ENCODE data around the gene SDC4. TPM values are rescaled to one million over a fixed set of nuclear protein-coding genes. Genes with fewer than 3 reads are reported as not detected.

SDC4 gene
- total and polyA plus RNA-seq, 9 of the 15 experiments (the other 6 are each of a cell fraction or from before 2014, with no cell fraction given): 2.1 to 10.7 (median 6.3) TPM

DNA sequence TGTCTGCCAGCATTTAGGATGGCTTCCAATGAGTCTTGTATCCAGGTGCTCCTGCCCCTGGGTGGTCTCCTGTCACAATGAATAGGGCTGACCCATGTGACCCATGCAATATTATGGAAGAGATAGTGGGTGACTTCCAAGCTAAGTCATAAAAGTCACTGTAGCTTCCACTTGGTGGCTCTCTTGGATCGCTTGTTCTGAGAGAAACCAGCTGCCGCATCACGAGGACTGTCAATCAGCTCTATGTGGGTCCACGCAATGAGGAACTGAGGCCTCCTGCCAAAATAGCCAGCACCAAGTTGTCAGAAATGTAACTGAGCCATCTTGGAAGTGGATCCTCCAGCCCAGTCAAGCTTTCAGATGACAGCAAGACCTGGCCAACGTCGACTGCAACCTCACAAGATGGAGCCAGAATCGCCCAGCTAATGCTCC, 25.3 kb downstream of the SDC4 start (continued):
- TF ChIP-seq TEAD2 (tag; IDR thresholded peaks at IDR 0.05) (no peak), MYC (IDR thresholded peaks at IDR 0.05; ENCODE audit: low read depth, low read length) (peak; percentile 67), MYC (CRISPR knock-in tag; IDR thresholded peaks at IDR 0.05; ENCODE audit: borderline replicate concordance, low read depth) (no peak), STAG1 (CRISPR knock-in tag; IDR thresholded peaks at IDR 0.05; ENCODE audit: borderline replicate concordance) (peak; percentile 40; the same call in 1 of the 2 replicates), SNRNP70 (optimal IDR thresholded peaks at IDR 0.05; ENCODE audit: low read depth, low read length) (no peak), KDM2B (CRISPR knock-in tag; IDR thresholded peaks at IDR 0.05) (no peak), MTA3 (IDR thresholded peaks at IDR 0.05; ENCODE audit: borderline replicate concordance) (peak; percentile 54; the same call in 1 of the 2 replicates), ELF1 (tag; IDR thresholded peaks at IDR 0.05) (0 out of 2 replicates have a peak, but pooled peaks have one; percentile 37), ZFX (CRISPR knock-in tag; IDR thresholded peaks at IDR 0.05) (no peak), BMI1 (IDR thresholded peaks at IDR 0.05; ENCODE audit: low read length) (no peak), MAFK (IDR thresholded peaks at IDR 0.05; ENCODE audit: low read length) (no peak), RCOR1 (IDR thresholded peaks at IDR 0.05; ENCODE audit: borderline replicate concordance in 1 of 2, low read depth in 2 of 2, low read length in 2 of 2) (peak in 1 of 2 experiments; percentile 54; a peak in 1 of 4 replicates), ZNF263 (CRISPR knock-in tag; IDR thresholded peaks at IDR 0.05; ENCODE audit: borderline replicate concordance) (no peak), U2AF1 (optimal IDR thresholded peaks at IDR 0.05; ENCODE audit: low read depth, low read length) (no peak), L3MBTL2 (IDR thresholded peaks at IDR 0.05) (peak; percentile 76), NBN (IDR thresholded peaks at IDR 0.05; ENCODE audit: low read depth) (0 out of 2 replicates have a peak, but pooled peaks have one; percentile 27)
- TF ChIP-seq, protein P1, sequence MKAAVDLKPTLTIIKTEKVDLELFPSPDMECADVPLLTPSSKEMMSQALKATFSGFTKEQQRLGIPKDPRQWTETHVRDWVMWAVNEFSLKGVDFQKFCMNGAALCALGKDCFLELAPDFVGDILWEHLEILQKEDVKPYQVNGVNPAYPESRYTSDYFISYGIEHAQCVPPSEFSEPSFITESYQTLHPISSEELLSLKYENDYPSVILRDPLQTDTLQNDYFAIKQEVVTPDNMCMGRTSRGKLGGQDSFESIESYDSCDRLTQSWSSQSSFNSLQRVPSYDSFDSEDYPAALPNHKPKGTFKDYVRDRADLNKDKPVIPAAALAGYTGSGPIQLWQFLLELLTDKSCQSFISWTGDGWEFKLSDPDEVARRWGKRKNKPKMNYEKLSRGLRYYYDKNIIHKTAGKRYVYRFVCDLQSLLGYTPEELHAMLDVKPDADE (conservative IDR thresholded peaks at IDR 0.05; ENCODE audit: control insufficient read depth, low read depth, low read length): no peak
- TF ChIP-seq, protein P2, sequence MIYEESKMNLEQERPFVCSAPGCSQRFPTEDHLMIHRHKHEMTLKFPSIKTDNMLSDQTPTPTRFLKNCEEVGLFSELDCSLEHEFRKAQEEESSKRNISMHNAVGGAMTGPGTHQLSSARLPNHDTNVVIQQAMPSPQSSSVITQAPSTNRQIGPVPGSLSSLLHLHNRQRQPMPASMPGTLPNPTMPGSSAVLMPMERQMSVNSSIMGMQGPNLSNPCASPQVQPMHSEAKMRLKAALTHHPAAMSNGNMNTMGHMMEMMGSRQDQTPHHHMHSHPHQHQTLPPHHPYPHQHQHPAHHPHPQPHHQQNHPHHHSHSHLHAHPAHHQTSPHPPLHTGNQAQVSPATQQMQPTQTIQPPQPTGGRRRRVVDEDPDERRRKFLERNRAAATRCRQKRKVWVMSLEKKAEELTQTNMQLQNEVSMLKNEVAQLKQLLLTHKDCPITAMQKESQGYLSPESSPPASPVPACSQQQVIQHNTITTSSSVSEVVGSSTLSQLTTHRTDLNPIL (CRISPR knock-in tag; IDR thresholded peaks at IDR 0.05): no peak
- TF ChIP-seq, protein P3, sequence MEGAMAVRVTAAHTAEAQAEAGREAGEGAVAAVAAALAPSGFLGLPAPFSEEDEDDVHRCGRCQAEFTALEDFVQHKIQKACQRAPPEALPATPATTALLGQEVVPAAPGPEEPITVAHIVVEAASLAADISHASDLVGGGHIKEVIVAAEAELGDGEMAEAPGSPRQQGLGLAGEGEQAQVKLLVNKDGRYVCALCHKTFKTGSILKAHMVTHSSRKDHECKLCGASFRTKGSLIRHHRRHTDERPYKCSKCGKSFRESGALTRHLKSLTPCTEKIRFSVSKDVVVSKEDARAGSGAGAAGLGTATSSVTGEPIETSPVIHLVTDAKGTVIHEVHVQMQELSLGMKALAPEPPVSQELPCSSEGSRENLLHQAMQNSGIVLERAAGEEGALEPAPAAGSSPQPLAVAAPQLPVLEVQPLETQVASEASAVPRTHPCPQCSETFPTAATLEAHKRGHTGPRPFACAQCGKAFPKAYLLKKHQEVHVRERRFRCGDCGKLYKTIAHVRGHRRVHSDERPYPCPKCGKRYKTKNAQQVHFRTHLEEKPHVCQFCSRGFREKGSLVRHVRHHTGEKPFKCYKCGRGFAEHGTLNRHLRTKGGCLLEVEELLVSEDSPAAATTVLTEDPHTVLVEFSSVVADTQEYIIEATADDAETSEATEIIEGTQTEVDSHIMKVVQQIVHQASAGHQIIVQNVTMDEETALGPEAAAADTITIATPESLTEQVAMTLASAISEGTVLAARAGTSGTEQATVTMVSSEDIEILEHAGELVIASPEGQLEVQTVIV (CRISPR knock-in tag; IDR thresholded peaks at IDR 0.05; ENCODE audit: borderline replicate concordance): no peak
- TF ChIP-seq, protein P4, sequence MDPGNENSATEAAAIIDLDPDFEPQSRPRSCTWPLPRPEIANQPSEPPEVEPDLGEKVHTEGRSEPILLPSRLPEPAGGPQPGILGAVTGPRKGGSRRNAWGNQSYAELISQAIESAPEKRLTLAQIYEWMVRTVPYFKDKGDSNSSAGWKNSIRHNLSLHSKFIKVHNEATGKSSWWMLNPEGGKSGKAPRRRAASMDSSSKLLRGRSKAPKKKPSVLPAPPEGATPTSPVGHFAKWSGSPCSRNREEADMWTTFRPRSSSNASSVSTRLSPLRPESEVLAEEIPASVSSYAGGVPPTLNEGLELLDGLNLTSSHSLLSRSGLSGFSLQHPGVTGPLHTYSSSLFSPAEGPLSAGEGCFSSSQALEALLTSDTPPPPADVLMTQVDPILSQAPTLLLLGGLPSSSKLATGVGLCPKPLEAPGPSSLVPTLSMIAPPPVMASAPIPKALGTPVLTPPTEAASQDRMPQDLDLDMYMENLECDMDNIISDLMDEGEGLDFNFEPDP (CRISPR knock-in tag; IDR thresholded peaks at IDR 0.05): no peak

Data from K562 (cell line).